Activated T-cell treated with anti-CD3 and anti-CD28 coated beads, Interleukin-2, amount 50 U/mL, for 24 hours (primary cell): ENCODE measurements around the gene LTB4R.
"Not testable (repeated sequence)": the region's sequence is repeated elsewhere in the genome, so short reads cannot be mapped to it uniquely, and the experiment has no call there.

Source experiments
- DNase-seq: peaks from one replicate; pipeline ENCODE4 v3.0.0-alpha.2; 2020
- H3K27ac Mint-ChIP-seq: 2 replicates; pipeline ENCODE4 v1.8.0; 2020; ENCODE audit warnings: mild to moderate bottlenecking, mixed read lengths
- H3K27me3 Mint-ChIP-seq: 2 replicates; pipeline ENCODE4 v1.8.0; 2020; ENCODE audit warnings: mixed read lengths
- H3K36me3 Mint-ChIP-seq: 2 replicates; pipeline ENCODE4 v1.8.0; 2020; ENCODE audit warnings: low read depth, mixed read lengths
- H3K4me1 Mint-ChIP-seq: 2 replicates; pipeline ENCODE4 v1.8.0; 2020; ENCODE audit warnings: low read depth, mixed read lengths
- H3K4me3 Mint-ChIP-seq: 2 replicates; pipeline ENCODE4 v1.8.0; 2020; ENCODE audit warnings: mild to moderate bottlenecking, moderate library complexity, mixed read lengths
- H3K9me3 Mint-ChIP-seq: 2 replicates; pipeline ENCODE4 v1.8.0; 2020; ENCODE audit warnings: mixed read lengths

The LTB4R gene

DNA sequence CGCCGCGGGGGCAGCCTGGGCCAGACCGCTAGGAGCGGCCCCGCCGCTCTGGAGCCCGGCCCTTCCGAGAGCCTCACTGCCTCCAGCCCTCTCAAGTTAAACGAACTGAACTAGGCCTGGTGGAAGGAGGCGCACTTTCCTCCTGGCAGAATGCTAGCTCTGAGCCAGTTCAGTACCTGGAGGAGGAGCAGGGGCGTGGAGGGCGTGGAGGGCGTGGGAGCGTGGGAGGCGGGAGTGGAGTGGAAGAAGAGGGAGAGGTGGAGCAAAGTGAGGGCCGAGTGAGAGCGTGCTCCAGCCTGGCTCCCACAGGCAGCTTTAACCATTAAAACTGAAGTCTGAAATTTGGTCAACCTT is 5.3 kb downstream of the LTB4R start:
- no peaks in the 10 kb centered on the region for H3K27me3 Mint-ChIP-seq
- no peaks in the 10 kb centered on the region for H3K9me3 Mint-ChIP-seq
- no peak overlapping the region for H3K4me3 Mint-ChIP-seq
- no peak for DNase-seq
- peaks cover 35% of the 10 kb centered on the region for H3K36me3 Mint-ChIP-seq
- H3K4me1 Mint-ChIP-seq: peaks cover 52% of the 10 kb centered on the region
- no peak overlapping the region for H3K27ac Mint-ChIP-seq

DNA sequence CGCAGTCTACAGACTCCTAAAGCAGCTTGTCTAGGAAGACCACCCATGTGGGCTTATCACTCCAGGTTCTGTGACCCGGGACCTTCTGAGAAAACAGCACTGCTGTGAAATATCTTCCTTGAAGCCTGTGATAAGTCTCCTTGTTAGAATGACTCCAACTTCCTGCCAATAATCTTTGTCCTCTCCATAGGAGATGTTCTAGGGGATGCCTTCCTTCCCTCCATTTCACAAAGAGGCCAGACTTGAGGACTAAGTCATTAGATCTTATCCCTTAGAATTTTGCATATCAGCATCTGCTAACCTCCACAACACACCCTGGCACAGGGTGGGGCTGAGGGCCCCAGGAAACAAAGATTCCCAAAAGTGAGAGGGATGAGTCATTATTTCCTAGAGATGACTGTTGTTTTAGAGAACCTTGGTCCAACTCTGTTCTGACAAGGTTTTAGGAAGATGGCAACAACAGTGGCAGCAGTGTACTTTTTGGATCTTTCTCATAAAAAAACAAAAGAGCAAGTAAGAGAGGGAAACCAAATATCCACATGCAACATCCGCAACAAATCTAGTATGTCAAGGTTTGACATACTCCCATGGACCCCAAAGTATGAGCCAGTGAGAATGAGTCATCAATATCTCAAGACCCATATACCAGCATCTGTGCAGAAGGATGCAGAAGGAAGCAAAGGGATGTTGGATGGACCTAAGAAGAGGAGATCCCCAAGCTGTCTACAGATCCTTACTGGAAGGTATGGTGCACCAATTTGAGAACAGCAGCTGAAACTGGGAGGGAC is 6.0 kb downstream of the LTB4R start:
- H3K36me3 Mint-ChIP-seq: peaks cover 28% of the 10 kb centered on the region
- H3K4me1 Mint-ChIP-seq: peaks cover 45% of the 10 kb centered on the region
- no peak overlapping the region for H3K4me3 Mint-ChIP-seq
- H3K27ac Mint-ChIP-seq: peak overlapping the region; percentile 69
- no peak for DNase-seq
- no peaks in the 10 kb centered on the region for H3K27me3 Mint-ChIP-seq
- no peaks in the 10 kb centered on the region for H3K9me3 Mint-ChIP-seq

DNA sequence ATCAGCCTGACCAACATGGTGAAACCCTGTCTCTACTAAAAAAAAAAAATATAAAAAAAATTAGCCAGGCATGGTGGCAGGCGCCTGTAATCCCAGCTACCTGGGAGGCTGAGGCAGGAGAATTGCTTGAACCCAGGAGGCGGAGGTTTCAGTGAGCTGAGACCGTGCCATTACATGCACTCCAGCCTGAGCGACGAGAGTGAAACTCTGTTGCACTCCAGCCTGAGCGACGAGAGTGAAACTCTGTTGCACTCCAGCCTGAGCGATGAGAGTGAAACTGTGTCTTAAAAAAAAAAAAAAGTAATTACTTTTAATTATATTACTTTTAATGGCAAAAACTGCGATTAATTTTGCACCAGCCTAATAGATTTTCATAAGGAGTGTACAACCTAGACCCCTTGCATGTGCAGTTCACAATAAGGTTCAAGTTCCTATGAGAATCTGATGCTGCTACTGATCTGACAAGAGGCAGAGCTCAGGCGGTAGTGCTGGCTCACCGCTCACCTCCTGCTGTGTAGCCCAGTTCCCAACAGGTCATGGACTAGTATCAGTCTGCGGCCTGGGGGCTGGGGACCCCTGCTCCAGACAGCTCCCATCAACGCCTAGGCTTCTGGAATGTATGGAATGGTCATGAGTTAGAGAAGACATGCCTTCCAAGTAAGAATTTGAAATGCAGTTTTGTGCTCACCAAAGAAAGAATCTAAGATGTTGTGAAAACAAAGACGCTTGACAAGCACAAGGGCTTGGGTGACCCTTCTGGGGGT is 10.1 kb downstream of the LTB4R start:
- H3K4me3 Mint-ChIP-seq: no peak overlapping the region
- H3K27ac Mint-ChIP-seq: no peak overlapping the region
- no peaks in the 10 kb centered on the region for H3K9me3 Mint-ChIP-seq
- DNase-seq: no peak
- peaks cover 4% of the 10 kb centered on the region for H3K36me3 Mint-ChIP-seq
- H3K27me3 Mint-ChIP-seq: no peaks in the 10 kb centered on the region
- peaks cover 16% of the 10 kb centered on the region for H3K4me1 Mint-ChIP-seq

DNA sequence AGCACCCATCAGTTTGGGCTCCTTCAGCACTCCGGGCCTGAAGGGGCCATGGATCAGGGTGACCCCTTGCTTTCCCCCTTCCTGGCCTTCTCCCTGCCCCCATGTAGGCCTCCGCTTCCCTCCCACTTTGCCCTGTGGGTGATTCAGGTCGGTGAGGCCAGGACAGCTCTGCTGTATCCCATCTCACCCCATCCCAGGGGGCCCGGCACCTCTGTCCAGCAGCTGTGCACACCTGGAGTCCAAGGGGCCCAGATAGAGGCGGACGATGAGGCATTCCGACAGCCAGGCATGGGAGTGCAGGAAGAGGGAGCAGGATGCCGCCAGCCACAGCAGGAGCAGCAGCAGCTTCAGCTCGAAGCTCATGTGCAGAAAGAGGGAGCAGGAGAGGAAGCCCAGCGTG is 11.4 kb downstream of the LTB4R start:
- H3K4me3 Mint-ChIP-seq: no peak overlapping the region
- no peaks in the 10 kb centered on the region for H3K36me3 Mint-ChIP-seq
- no peak for DNase-seq
- H3K27me3 Mint-ChIP-seq: no peaks in the 10 kb centered on the region
- peaks cover 8% of the 10 kb centered on the region for H3K4me1 Mint-ChIP-seq
- H3K27ac Mint-ChIP-seq: no peak overlapping the region
- H3K9me3 Mint-ChIP-seq: no peaks in the 10 kb centered on the region

DNA sequence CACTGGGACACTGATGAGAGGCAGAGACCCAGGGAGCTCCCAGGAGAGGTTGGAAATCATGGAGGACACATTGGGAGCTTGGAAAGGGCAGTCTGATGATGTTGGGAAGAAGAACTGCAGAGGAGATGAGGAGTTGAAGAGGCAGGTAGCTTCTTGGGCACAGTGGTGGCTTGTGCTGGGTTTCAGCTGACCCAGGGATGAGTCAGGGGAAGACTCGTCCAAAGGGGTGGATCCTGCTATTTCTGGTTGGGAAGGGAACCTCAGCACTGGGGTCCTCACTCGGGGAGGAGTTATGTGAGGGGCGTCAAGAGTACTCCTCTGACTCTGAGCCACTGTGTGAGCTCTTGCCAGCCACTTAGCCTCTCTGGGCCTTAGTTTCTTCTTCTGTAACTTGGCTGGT is 12.0 kb downstream of the LTB4R start:
- H3K27ac Mint-ChIP-seq: no peak overlapping the region
- no peak overlapping the region for H3K4me3 Mint-ChIP-seq

DNA sequence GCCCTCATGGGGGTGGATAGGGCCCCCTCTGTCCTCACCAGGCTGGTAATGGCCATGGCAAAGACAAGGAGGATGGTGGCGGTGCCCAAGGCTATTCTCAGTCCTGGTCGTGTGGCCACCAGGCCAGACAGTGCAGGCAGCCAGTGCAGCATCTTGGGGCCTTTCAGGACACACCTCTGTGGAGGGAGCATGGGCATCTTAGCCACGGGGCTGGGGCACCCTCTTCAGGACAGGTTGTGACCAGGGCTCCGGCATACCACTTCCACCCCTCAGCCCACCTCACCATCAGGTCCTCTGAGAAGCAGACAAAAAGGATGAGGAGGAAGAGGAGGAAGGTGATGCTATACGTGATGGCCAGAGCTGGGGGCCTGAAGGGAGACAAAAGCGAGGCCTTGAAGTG is 12.7 kb downstream of the LTB4R start:
- H3K27me3 Mint-ChIP-seq: no peaks in the 10 kb centered on the region
- H3K27ac Mint-ChIP-seq: no peak overlapping the region
- H3K4me3 Mint-ChIP-seq: no peak overlapping the region
- H3K4me1 Mint-ChIP-seq: peaks cover 4% of the 10 kb centered on the region
- H3K9me3 Mint-ChIP-seq: no peaks in the 10 kb centered on the region
- H3K36me3 Mint-ChIP-seq: no peaks in the 10 kb centered on the region
- no peak for DNase-seq

More for the DNA sequence above, 12.0 kb downstream of the LTB4R start:
- Mint-ChIP-seq H3K36me3 (no peaks in the 10 kb centered on the region), H3K27me3 (no peaks in the 10 kb centered on the region), H3K9me3 (no peaks in the 10 kb centered on the region), H3K4me1 (peaks cover 4% of the 10 kb centered on the region)
- no peak for DNase-seq

DNA sequence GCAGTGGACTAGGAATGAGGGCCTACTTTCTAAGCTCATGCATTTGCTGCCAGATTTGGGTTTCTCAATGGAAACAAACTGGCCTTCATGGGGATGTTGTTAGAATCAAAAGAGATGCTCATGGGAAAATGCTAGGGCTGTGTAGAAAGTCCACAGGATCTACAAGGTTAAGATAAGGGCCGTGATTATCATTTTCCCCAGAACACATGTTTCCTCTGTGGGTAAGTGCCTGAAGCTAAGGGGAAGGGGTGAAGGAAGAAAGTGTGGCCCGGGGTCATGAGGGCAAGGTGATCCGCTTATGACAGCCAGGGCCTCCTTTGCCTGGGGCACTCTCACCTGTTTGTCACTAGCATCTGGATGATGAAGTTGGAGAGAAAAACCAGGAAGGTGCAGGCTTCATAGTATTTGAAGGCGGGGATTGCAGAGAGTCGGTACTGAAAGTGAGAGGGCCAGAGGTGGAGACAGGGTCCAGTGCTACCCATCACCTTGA is 13.8 kb downstream of the LTB4R start:
- Mint-ChIP-seq H3K27me3 (no peaks in the 10 kb centered on the region), H3K4me3 (no peak overlapping the region), H3K27ac (no peak overlapping the region), H3K36me3 (no peaks in the 10 kb centered on the region), H3K9me3 (no peaks in the 10 kb centered on the region), H3K4me1 (peaks cover 15% of the 10 kb centered on the region)
- no peak for DNase-seq

DNA sequence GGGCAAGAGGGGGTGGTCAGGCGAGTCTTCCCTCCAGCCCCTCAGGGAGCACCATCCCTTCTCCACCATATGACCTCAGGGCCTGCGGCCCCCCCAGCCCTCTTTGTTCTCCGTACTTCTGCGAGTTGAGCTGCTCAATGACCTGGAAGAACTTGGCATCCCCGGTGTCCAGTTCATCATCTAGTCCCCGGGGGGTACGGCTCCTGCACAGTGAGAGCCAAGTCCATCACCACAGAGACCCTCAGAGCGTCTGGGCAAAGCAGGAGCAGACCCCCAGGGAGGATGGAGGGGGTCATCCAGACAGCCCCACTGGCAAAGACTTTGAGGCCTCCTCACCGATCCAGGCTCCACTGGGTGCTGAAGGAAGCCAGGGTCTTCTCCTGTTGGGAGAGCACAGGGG is 14.7 kb downstream of the LTB4R start:
- H3K4me1 Mint-ChIP-seq: peaks cover 16% of the 10 kb centered on the region
- no peak for DNase-seq
- no peaks in the 10 kb centered on the region for H3K9me3 Mint-ChIP-seq
- no peaks in the 10 kb centered on the region for H3K27me3 Mint-ChIP-seq
- H3K4me3 Mint-ChIP-seq: no peak overlapping the region
- H3K27ac Mint-ChIP-seq: no peak overlapping the region
- H3K36me3 Mint-ChIP-seq: no peaks in the 10 kb centered on the region

DNA sequence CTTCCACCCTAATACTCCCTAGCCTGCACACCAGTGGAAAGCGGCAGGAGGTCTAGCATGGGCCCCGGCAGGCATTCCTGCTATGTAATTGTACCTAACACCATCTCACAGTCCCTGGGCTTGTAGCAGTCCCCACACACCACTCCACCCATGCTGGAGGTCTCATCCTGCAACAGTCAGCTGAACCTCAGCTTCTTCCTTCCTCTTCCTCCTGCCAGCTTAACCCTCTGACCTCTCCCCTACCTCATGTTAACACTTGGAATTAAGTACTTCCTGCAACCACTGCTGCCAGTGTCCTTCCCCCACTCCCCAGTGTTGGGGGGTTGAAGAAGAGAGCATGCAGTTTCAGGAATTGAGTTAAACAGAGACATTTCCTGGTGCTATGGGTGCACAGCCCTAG is 16.0 kb downstream of the LTB4R start:
- Mint-ChIP-seq H3K4me1 (peaks cover 23% of the 10 kb centered on the region), H3K4me3 (no peak overlapping the region), H3K36me3 (no peaks in the 10 kb centered on the region), H3K27me3 (peaks cover 3% of the 10 kb centered on the region), H3K27ac (no peak overlapping the region), H3K9me3 (no peaks in the 10 kb centered on the region)
- no peak for DNase-seq

DNA sequence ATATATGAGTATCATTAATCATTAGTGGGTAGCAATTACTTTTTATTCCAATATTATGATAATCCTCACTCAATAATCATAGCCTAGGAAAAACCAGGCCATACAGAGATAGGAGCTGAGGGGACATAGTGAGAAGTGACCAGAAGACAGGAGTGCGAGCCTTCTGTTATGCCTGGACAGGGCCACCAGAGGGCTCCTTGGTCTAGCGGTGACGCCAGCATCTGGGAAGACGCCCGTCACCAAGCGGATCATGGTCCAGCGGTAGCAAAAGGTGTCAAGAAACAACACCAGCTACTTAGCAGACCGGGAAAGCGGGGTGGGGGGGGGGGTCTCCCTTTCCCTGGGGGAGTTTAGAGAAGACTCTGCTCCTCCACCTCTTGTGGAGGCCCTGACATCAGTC is 16.6 kb downstream of the LTB4R start:
- H3K4me3 Mint-ChIP-seq: not testable (repeated sequence)

DNA sequence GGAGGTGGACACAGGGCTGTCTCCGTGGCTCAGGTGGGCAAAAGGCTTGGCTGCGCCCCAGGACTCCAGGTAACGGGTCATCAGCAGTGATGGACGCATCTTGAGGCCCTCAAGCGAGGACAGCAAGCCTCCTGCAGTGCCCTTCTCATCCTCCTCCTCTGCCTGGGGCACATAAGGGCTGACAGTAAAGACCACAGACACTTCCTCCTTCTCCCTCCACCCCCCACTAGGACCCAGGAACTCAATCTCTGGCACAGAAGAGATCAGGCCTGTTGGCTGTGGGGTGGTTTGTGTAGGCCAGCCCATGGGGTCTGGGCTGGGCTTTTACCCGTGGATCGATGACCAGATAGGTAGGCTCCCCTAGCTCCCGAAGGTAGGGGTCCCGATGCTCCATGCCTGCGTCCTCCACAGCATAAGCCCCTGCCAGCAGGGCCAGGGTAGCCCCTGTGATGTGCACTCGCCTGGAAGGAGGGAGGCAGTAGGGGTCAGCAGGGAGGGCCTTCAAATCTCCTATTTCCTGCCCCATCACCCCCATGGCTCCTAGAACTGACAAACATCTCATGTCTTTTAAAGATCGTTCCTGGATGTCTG is 17.9 kb downstream of the LTB4R start:
- Mint-ChIP-seq H3K4me1 (peaks cover 39% of the 10 kb centered on the region), H3K36me3 (no peaks in the 10 kb centered on the region), H3K27ac (no peak overlapping the region), H3K4me3 (no peak overlapping the region), H3K27me3 (peaks cover 20% of the 10 kb centered on the region), H3K9me3 (no peaks in the 10 kb centered on the region)
- no peak for DNase-seq

More for the DNA sequence above, 16.6 kb downstream of the LTB4R start:
- not testable (repeated sequence) for H3K36me3 Mint-ChIP-seq, H3K27ac Mint-ChIP-seq, H3K27me3 Mint-ChIP-seq, H3K9me3 Mint-ChIP-seq, DNase-seq
- peaks cover 29% of the 10 kb centered on the region for H3K4me1 Mint-ChIP-seq

DNA sequence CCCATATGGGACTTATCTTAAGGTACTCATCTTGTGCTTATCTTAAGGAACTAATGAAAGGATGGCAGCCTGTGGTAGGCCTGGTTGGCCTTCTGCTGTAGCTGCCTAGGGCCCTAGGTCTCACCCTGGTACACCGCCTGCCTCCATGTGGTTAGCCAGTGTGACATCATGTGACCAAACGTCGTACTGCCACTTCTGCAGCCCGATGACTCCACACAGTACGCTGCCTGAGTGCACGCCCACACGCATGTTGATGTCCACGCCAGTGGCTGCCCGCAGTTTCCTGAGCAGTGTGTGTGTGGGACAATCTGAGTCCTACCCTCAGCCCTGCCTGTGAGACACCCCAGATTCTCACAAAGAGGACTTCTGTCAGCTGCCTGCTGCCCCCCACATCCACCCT is 18.4 kb downstream of the LTB4R start:
- Mint-ChIP-seq H3K4me1 (peaks cover 43% of the 10 kb centered on the region), H3K36me3 (no peaks in the 10 kb centered on the region), H3K4me3 (no peak overlapping the region), H3K27ac (no peak overlapping the region), H3K9me3 (no peaks in the 10 kb centered on the region), H3K27me3 (peaks cover 25% of the 10 kb centered on the region)
- DNase-seq: peak; percentile 63

DNA sequence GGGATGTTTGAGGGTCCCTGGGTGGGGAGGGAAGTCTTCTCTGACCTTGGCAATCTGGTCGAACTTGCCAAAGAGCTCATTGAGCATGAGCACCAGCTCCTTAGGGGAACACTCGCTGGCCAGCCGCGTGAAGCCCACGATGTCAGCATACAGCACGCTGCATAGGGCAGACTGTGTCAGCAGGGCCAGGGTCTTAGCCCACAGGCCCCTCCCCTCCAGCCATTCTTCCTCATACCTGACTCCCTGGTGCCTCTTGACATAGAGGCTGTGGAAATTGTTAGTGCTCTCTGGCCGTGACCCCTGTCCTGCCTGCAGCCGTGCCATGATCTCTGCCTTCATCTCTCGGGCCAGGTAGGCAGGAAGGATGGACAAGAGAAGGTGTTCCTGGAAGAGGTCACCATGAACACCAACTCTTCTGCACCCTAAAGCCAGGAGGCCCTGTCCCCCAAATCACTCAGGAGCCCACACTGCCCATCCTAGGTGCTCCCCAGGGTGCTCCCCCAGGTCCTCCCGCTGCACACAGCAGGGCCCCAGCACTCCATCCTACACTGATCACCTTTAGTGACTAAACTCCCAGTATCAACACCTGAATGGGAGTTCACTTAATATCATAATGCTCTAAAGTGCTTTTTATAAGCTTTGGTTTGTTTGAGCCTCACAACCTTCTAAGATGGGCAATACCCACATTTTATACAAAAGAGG is 19.8 kb downstream of the LTB4R start:
- Mint-ChIP-seq H3K27ac (no peak overlapping the region), H3K4me3 (no peak overlapping the region), H3K4me1 (peaks cover 48% of the 10 kb centered on the region), H3K27me3 (peaks cover 39% of the 10 kb centered on the region), H3K36me3 (peaks cover 1% of the 10 kb centered on the region), H3K9me3 (no peaks in the 10 kb centered on the region)
- no peak for DNase-seq

DNA sequence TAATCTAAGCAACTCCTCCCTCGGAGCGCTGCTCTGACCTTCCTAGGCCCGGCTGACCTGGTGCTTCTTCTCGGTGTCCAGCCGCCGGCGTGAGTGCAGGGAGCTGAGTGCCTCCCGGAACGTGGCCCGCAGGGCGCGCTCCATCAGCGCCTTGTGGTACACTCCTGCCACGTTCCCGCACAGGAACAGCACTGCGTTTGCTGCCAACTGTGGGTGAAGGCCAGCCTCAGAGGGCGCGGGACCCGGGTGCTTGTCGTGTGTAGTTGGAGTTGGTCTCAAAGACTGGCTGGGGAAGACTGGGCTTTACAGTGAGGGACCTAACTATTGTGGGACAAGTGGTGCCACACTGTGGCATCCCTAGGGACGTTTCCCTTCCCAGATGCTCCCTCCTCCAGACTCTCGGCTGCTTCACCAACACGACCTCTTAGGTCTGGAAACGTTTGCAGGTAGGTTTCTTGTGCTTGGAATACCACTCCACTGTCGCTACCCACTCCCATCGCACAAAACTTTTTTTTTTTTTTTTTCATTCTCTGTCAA is 20.5 kb downstream of the LTB4R start:
- Mint-ChIP-seq H3K4me1 (peaks cover 48% of the 10 kb centered on the region), H3K27me3 (peaks cover 42% of the 10 kb centered on the region), H3K27ac (peak overlapping the region; percentile 42), H3K9me3 (no peaks in the 10 kb centered on the region), H3K36me3 (peaks cover 6% of the 10 kb centered on the region), H3K4me3 (peak overlapping the region; percentile 64)
- DNase-seq: no peak
